Panc1 (cell line): ENCODE data around the gene CCL2. TPM values are rescaled to one million over a fixed set of nuclear protein-coding genes. Genes with fewer than 3 reads are reported as not detected.

Experiments
- ATAC-seq: fragments of 200-7000 bp; cut with Tn5 transposase; 2 replicates; pipeline ENCODE4 v1.9.1; 2020; ENCODE audit warnings: mild to moderate bottlenecking, moderate library complexity
- BruUV-seq: library from RNA; stranded (reverse); fragments of 400-500 nt; replicated peaks from 2 replicates; lab custom pipeline; 2021; lab: Mats Ljungman, UMichigan
- CTCF ChIA-PET: fragments of 300-600 bp; sonication (Branson Sonifier 250); formaldehyde crosslinking; loops from one replicate; lab custom pipeline; 2022; ENCODE audit warnings: antibody characterized with exemption; lab: Charles Lee
- POLR2A ChIA-PET: fragments of 300-600 bp; sonication (Branson Sonifier 250); formaldehyde crosslinking; loops from one replicate; lab custom pipeline; 2022; ENCODE audit warnings: antibody characterized with exemption; lab: Charles Lee
- DNase-seq: peaks from one replicate; pipeline ENCODE4 v3.0.0-alpha.2; 2010; ENCODE audit warnings: low read depth, low spot score
- H3K27ac ChIP-seq: 2 replicates; pipeline ENCODE4 v1.5.1; 2011; ENCODE audit warnings: mild to moderate bottlenecking, low read length, inconsistent platforms
- H3K27me3 ChIP-seq: fragments of 200-500 bp; sonication (Bioruptor generic); 2 replicates; pipeline ENCODE4 v1.6.0; 2014; ENCODE audit warnings: low read length, inconsistent platforms; ENCODE audit not compliant: control insufficient read depth, insufficient read depth
- H3K36me3 ChIP-seq: fragments of 200-500 bp; sonication (Bioruptor generic); 2 replicates; pipeline ENCODE4 v1.5.1; 2014; ENCODE audit warnings: inconsistent platforms, mild to moderate bottlenecking, low read length, moderate library complexity; ENCODE audit not compliant: control insufficient read depth, insufficient read depth
- H3K4me1 ChIP-seq: 2 replicates; pipeline ENCODE4 v1.5.1; 2011; ENCODE audit warnings: inconsistent platforms, mild to moderate bottlenecking, low read length, moderate library complexity; ENCODE audit not compliant: control insufficient read depth, insufficient read depth
- H3K4me3 ChIP-seq, 2 experiments: 2 replicates each; pipeline ENCODE4 v1.5.1; 2011 to 2012; ENCODE audit warnings: low read depth in 2 of 2, low read length in 2 of 2, mild to moderate bottlenecking in 2 of 2, inconsistent platforms in 1 of 2, moderate library complexity in 1 of 2
- H3K9me3 ChIP-seq: fragments of 200-500 bp; sonication (Bioruptor generic); 2 replicates; pipeline ENCODE4 v1.5.1; 2014; ENCODE audit warnings: low read depth, mild to moderate bottlenecking, inconsistent platforms, low read length, moderate library complexity; ENCODE audit not compliant: control insufficient read depth, insufficient read depth
- CTCF ChIP-seq: fragments of 450-650 bp; IDR thresholded peaks from 2 replicates; pipeline ENCODE4 v1.5.1; 2017; ENCODE audit warnings: mild to moderate bottlenecking
- POLR2AphosphoS5 ChIP-seq: IDR thresholded peaks from 2 replicates; pipeline ENCODE4 v1.6.1; 2012; ENCODE audit warnings: mild to moderate bottlenecking, low read depth, low read length, moderate library complexity
- REST ChIP-seq, 2 experiments: IDR thresholded peaks; 2 replicates each; pipeline ENCODE4 v1.6.1; 2011 to 2012; ENCODE audit warnings: low read depth in 2 of 2, control low read depth in 1 of 2, low read length in 1 of 2, mild to moderate bottlenecking in 1 of 2, moderate library complexity in 1 of 2; ENCODE audit not compliant: insufficient read depth in 1 of 2
- SIN3A ChIP-seq: IDR thresholded peaks from 2 replicates; pipeline ENCODE4 v1.6.1; 2012; ENCODE audit warnings: low read depth, mild to moderate bottlenecking, low read length, moderate library complexity, borderline replicate concordance; ENCODE audit not compliant: insufficient read depth
- TCF7L2 ChIP-seq: IDR thresholded peaks from 2 replicates; pipeline ENCODE4 v1.6.1; 2011; ENCODE audit warnings: mild to moderate bottlenecking, low read depth, low read length, inconsistent platforms
- in situ Hi-C: cut with HindIII; loops from 2 replicates; pipeline ENCODE4 v1.10.0; 2016; ENCODE audit warnings: low sequenced_read_pairs, low pct_unique_long_range_greater_than_20kb
- intact Hi-C: fragments of 100-400 bp; cut with micrococcal nuclease; formaldehyde crosslinking; loops from one replicate; pipeline ENCODE4 v1.10.0; 2022; ENCODE audit not compliant: unreplicated experiment
- total RNA-seq: library from RNA; stranded (reverse); gene quantifications from one replicate; pipeline ENCODE4 v1.2.1, GENCODE V29; 2021; ENCODE audit not compliant: unreplicated experiment

CCL2 gene
- total RNA-seq, 1 experiment from 2014 or later = 513 TPM

GRCh38 chr17:34299027-34299426 lies 43.9 kb downstream of the CCL2 start:
- no peak for ATAC-seq
- Histone ChIP-seq H3K27ac (no peak overlapping the region; the same call in 1 of the 2 replicates), H3K4me1 (no peaks in the 10 kb centered on the region), H3K27me3 (no peaks in the 10 kb centered on the region; the same call in 1 of the 2 replicates), H3K9me3 (no peaks in the 10 kb centered on the region), H3K4me3 (no peak overlapping the region), H3K36me3 (no peaks in the 10 kb centered on the region)
- intact Hi-C loops (no loop called here), in situ Hi-C loops (no loop called here)
- no peak for TF ChIP-seq REST (IDR thresholded peaks at IDR 0.05; ENCODE audit: insufficient read depth in 1 of 2, low read depth in 2 of 2, low read length in 1 of 2)
- no peak for TF ChIP-seq TCF7L2
- TF ChIP-seq CTCF = no peak
- TF ChIP-seq POLR2AphosphoS5 = no peak
- TF ChIP-seq SIN3A = no peak
- DNase-seq = no peak
- ChIA-PET POLR2A (no interaction called here), CTCF (no interaction called here)
- no TSS peak for BruUV-seq

GRCh38 chr17:34299956-34300577 lies 45.0 kb downstream of the CCL2 start:
- Histone ChIP-seq H3K9me3 (no peaks in the 10 kb centered on the region), H3K36me3 (no peaks in the 10 kb centered on the region), H3K4me1 (no peaks in the 10 kb centered on the region), H3K27me3 (no peaks in the 10 kb centered on the region; the same call in 1 of the 2 replicates), H3K4me3 (no peak overlapping the region), H3K27ac (no peak overlapping the region)
- ChIA-PET CTCF (no interaction called here), POLR2A (no interaction called here)
- TF ChIP-seq TCF7L2 = no peak
- no peak for TF ChIP-seq POLR2AphosphoS5
- TF ChIP-seq SIN3A = no peak
- no peak for TF ChIP-seq REST (IDR thresholded peaks at IDR 0.05; ENCODE audit: insufficient read depth in 1 of 2, low read depth in 2 of 2, low read length in 1 of 2)
- no TSS peak for BruUV-seq
- ATAC-seq (no peak; the same call in 1 of the 2 replicates), DNase-seq (no peak)
- in situ Hi-C loops = no loop called here
- intact Hi-C loops = loop anchor here (10.0 kb wide), 1 partner anchor 95 kb away; no protein-coding TSS in a partner anchor
